Measurements from ENCODE around the gene SLC25A34. TPM values are rescaled to one million over a fixed set of nuclear protein-coding genes. Genes with fewer than 3 reads are reported as not detected.

Gene SLC25A34
- total RNA-seq, 1 donor from 2014 or later: 0.25 TPM

GRCh38 chr1:15777909-15778707 is 42.0 kb downstream of the SLC25A34 start:
- DNase-seq (ENCODE audit: low read depth): no peak
- peaks cover 11% of the 10 kb centered on the region for H3K36me3 ChIP-seq (ENCODE audit: control insufficient read depth, insufficient read depth, low read length)
- no peak overlapping the region for H3K4me3 ChIP-seq (ENCODE audit: low read depth, low read length)
- no peak for TF ChIP-seq CTCF (IDR thresholded peaks at IDR 0.05; ENCODE audit: insufficient read depth, low read length, poor library complexity, severe bottlenecking)
- H3K27me3 ChIP-seq (ENCODE audit: control insufficient read depth, insufficient read depth, low read length): no peaks in the 10 kb centered on the region

GRCh38 chr1:15785683-15786082 is 49.6 kb downstream of the SLC25A34 start:
- Histone ChIP-seq H3K36me3 (ENCODE audit: control insufficient read depth, insufficient read depth, low read length) (peaks cover 1% of the 10 kb centered on the region), H3K4me3 (ENCODE audit: low read depth, low read length) (no peak overlapping the region), H3K27me3 (ENCODE audit: control insufficient read depth, insufficient read depth, low read length) (no peaks in the 10 kb centered on the region)
- no peak for TF ChIP-seq CTCF (IDR thresholded peaks at IDR 0.05; ENCODE audit: insufficient read depth, low read length, poor library complexity, severe bottlenecking)
- DNase-seq (ENCODE audit: low read depth): no peak

GRCh38 chr1:15786581-15786980 is 50.5 kb downstream of the SLC25A34 start:
- Histone ChIP-seq H3K27me3 (ENCODE audit: control insufficient read depth, insufficient read depth, low read length) (no peaks in the 10 kb centered on the region), H3K36me3 (ENCODE audit: control insufficient read depth, insufficient read depth, low read length) (no peaks in the 10 kb centered on the region), H3K4me3 (ENCODE audit: low read depth, low read length) (no peak overlapping the region)
- no peak for DNase-seq (ENCODE audit: low read depth)
- TF ChIP-seq CTCF (IDR thresholded peaks at IDR 0.05; ENCODE audit: insufficient read depth, low read length, poor library complexity, severe bottlenecking): no peak

GRCh38 chr1:15788624-15789301 is 52.7 kb downstream of the SLC25A34 start:
- Histone ChIP-seq H3K36me3 (ENCODE audit: control insufficient read depth, insufficient read depth, low read length) (no peaks in the 10 kb centered on the region), H3K4me3 (ENCODE audit: low read depth, low read length) (no peak overlapping the region), H3K27me3 (ENCODE audit: control insufficient read depth, insufficient read depth, low read length) (no peaks in the 10 kb centered on the region)
- no peak for TF ChIP-seq CTCF (IDR thresholded peaks at IDR 0.05; ENCODE audit: insufficient read depth, low read length, poor library complexity, severe bottlenecking)
- no peak for DNase-seq (ENCODE audit: low read depth)

Other genes starting within 250 kb of the SLC25A34 start
- 14.0 and 22.7 TPM in 2 replicates for gene CASP9, start 212.0 kb upstream of the SLC25A34 start, total RNA-seq
- gene DNAJC16, start 209.4 kb upstream of the SLC25A34 start, total RNA-seq: 21.7 and 31.7 TPM in 2 replicates
- gene AGMAT, start 151.2 kb upstream of the SLC25A34 start, total RNA-seq: 0.75 and 0.96 TPM in 2 replicates
- 16.9 TPM in 2 replicates for gene DDI2, start 118.8 kb upstream of the SLC25A34 start, total RNA-seq
- 52.1 and 73.3 TPM in 2 replicates for gene PLEKHM2, start 51.9 kb upstream of the SLC25A34 start, total RNA-seq
- not detected in 2 replicates for gene TMEM82, start 6.2 kb downstream of the SLC25A34 start, total RNA-seq
- 364 and 458 TPM in 2 replicates for gene FBLIM1, start 22.5 kb downstream of the SLC25A34 start, total RNA-seq
- gene UQCRHL, start 71.4 kb downstream of the SLC25A34 start, total RNA-seq: 1.8 and 1.9 TPM in 2 replicates
- gene SPEN, start 111.4 kb downstream of the SLC25A34 start, total RNA-seq: 24.0 and 29.1 TPM in 2 replicates
- 24.1 and 33.8 TPM in 2 replicates for gene ZBTB17, start 239.8 kb downstream of the SLC25A34 start, total RNA-seq

Data from kidney epithelial cell (primary cell).